ENCODE measurements around the gene EXOG. TPM values are rescaled to one million over a fixed set of nuclear protein-coding genes. Genes with fewer than 3 reads are reported as not detected.
A peak's percentile ranks its signal among the peaks of the same experiment; 100 is the strongest.

The EXOG gene
- total and polyA plus RNA-seq, 7 donors: 2.4 to 26.9 (median 9.7) TPM

DNA sequence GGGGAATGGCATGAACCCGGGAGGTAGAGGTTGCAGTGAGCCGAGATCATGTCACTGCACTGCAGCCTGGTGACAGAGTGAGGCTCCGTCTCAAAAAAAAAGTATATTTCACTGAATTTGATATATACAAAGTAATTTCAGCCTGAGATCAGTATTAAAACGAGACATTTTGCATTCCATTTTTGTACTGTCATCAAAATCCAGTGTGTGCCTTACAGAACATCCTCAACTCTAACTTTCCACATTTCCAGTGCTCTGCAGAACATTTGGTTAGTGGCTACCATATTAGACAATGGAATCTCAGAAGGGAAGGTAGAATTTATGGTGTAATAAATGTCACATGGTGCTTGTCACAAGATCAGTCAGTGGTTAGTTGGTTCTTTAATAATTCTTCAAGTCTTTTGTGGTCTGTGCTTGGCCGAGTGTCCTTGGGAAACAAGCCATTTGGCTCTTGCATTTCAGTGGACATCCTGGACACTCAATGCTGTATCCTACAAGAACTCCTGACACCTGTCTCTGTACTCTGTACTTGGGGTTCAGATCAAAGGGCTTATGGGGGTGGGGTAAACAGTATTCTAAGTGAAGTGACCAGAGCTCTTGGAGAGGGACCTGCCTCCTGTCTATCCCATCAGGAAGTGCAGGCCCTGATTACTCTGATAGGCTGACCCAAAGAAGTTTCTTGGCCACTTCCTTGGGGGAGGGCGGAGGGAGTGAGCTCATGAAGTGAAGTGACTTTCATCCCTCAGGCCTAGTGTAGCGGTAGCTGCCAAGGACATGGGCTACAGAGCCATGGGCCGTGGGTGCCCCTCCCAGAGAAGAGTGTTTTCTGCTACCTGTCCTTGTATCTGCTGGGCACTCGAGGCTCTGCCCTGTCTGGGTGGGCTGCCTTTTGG is 38.8 kb upstream of the EXOG start:
- peaks cover 0 to 68% (median 63%) of the 10 kb centered on the region in 4 donors for H3K4me1 ChIP-seq
- intact Hi-C loops (cut with DNase I): loop anchor here (5.0 to 10.0 kb wide), 3 partner anchors 293 to 597 kb away; partner anchors contain the start of genes ACAA1, MYD88, OXSR1 and SCN11A
- no peak overlapping the region for H3K4me3 ChIP-seq
- peak overlapping the region in 1 of 4 donors; percentile 17 for H3K27ac ChIP-seq
- TF ChIP-seq, protein P1, sequence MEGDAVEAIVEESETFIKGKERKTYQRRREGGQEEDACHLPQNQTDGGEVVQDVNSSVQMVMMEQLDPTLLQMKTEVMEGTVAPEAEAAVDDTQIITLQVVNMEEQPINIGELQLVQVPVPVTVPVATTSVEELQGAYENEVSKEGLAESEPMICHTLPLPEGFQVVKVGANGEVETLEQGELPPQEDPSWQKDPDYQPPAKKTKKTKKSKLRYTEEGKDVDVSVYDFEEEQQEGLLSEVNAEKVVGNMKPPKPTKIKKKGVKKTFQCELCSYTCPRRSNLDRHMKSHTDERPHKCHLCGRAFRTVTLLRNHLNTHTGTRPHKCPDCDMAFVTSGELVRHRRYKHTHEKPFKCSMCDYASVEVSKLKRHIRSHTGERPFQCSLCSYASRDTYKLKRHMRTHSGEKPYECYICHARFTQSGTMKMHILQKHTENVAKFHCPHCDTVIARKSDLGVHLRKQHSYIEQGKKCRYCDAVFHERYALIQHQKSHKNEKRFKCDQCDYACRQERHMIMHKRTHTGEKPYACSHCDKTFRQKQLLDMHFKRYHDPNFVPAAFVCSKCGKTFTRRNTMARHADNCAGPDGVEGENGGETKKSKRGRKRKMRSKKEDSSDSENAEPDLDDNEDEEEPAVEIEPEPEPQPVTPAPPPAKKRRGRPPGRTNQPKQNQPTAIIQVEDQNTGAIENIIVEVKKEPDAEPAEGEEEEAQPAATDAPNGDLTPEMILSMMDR (IDR thresholded peaks at IDR 0.05): no peak
- TF ChIP-seq EP300 (IDR thresholded peaks at IDR 0.05) (no peak), POLR2AphosphoS5 (IDR thresholded peaks at IDR 0.05) (peak in 2 of 4 donors; percentile 16 to 40), POLR2A (IDR thresholded peaks at IDR 0.05) (no peak)
- WGBS, 2 donors: 86 to 87% methylated on average over 9 of the region's 9 CpGs
- no peaks in the 10 kb centered on the region for H3K36me3 ChIP-seq
- H3K9me3 ChIP-seq: no peaks in the 10 kb centered on the region
- H3K27me3 ChIP-seq: no peaks in the 10 kb centered on the region
- DNase-seq: no peak

DNA sequence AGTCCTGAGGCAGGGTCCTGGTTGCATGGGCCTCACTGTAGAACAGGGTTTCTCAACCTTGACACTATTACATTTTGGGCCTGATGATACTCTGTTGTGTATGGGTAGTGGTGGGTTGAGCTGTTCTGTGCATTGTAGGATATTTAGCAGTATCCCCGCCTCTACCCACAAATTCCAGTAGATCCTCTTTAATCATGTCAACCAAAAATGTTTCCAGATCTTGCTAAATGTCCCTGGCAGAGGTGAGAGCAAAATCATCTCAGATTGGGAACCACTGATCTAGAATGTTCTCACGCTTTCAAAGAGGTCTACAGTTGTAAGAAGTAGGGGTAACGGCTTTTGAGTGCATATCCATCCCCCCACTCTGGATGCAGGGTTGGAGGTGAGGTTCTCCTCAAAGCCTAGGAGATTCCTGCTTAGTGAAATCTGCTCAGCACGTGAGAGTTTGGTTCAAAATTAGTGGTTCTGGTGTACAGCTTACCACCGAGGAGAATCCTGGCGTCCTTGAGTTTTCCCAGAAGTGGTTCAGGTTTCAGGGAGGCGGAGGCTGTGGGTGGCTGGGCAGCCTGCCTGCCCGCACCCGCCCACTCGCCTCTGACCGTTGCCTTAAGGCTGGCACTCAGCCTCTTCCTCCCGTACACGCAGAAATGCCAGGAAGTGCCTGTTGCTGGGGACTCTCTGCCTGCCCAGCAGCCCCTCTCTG is 37.2 kb upstream of the EXOG start:
- Histone ChIP-seq H3K4me3 (no peak overlapping the region), H3K4me1 (peaks cover 0 to 62% (median 58%) of the 10 kb centered on the region in 4 donors), H3K27ac (peak overlapping the region in 3 of 4 donors; percentile 15 to 54 (median 46))

DNA sequence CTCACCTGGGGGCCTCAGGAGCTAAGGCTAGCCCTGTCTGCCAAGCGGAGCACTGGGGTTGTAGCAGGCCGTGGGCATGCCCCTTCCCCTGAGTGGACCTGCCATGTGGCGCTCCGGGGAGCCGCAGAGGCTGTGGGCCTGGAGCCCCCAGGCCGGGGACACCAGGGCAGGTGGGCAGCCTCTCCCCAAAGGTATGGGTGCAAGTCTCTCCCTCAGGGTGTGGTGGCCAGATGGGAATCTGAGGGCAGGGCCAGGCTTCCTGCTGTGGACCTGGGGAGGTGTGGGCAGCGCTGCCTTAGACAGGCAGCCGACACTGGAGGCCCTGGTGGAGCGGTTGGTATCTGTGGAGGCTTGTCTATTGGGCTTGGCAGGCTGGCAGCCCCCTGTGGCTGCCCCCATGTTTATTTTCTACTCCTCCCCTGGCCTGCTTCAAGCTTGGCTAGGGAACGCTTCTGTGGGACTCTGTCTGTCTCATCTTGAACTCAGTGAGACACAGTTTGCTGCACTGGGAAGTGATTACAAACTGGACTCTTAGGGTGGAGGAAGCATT is 36.6 kb upstream of the EXOG start:
- Histone ChIP-seq H3K4me3 (no peak overlapping the region), H3K4me1 (peaks cover 0 to 62% (median 57%) of the 10 kb centered on the region in 4 donors), H3K9me3 (no peaks in the 10 kb centered on the region), H3K27me3 (no peaks in the 10 kb centered on the region), H3K27ac (peak overlapping the region; percentile 15 to 54 (median 44)), H3K36me3 (no peaks in the 10 kb centered on the region)
- 31 to 91% methylated on average over 10 of the region's 10 CpGs for WGBS, 2 donors
- no peak for DNase-seq
- TF ChIP-seq POLR2AphosphoS5 (IDR thresholded peaks at IDR 0.05) (no peak), EP300 (IDR thresholded peaks at IDR 0.05) (no peak), POLR2A (IDR thresholded peaks at IDR 0.05) (no peak)
- TF ChIP-seq, protein P1 (IDR thresholded peaks at IDR 0.05): no peak
- intact Hi-C loops (cut with DNase I): loop anchor here (5.0 to 10.0 kb wide), 3 partner anchors 295 to 595 kb away; partner anchors contain the start of genes ACAA1, MYD88, OXSR1 and SCN11A

More for the DNA sequence above, 37.2 kb upstream of the EXOG start:
- no peak for DNase-seq
- TF ChIP-seq, protein P1 (IDR thresholded peaks at IDR 0.05): no peak
- TF ChIP-seq POLR2AphosphoS5 (IDR thresholded peaks at IDR 0.05) (peak in 2 of 4 donors; percentile 8 to 17), POLR2A (IDR thresholded peaks at IDR 0.05) (peak in 1 of 2 donors; percentile 43)
- H3K36me3 ChIP-seq: no peaks in the 10 kb centered on the region
- WGBS, 2 donors: 29 to 76% methylated on average over 13 of the region's 13 CpGs
- no peaks in the 10 kb centered on the region for H3K9me3 ChIP-seq
- H3K27me3 ChIP-seq: no peaks in the 10 kb centered on the region
- intact Hi-C loops (cut with DNase I): loop anchor here (5.0 to 10.0 kb wide), 3 partner anchors 294 to 596 kb away; partner anchors contain the start of genes ACAA1, MYD88, OXSR1 and SCN11A

DNA sequence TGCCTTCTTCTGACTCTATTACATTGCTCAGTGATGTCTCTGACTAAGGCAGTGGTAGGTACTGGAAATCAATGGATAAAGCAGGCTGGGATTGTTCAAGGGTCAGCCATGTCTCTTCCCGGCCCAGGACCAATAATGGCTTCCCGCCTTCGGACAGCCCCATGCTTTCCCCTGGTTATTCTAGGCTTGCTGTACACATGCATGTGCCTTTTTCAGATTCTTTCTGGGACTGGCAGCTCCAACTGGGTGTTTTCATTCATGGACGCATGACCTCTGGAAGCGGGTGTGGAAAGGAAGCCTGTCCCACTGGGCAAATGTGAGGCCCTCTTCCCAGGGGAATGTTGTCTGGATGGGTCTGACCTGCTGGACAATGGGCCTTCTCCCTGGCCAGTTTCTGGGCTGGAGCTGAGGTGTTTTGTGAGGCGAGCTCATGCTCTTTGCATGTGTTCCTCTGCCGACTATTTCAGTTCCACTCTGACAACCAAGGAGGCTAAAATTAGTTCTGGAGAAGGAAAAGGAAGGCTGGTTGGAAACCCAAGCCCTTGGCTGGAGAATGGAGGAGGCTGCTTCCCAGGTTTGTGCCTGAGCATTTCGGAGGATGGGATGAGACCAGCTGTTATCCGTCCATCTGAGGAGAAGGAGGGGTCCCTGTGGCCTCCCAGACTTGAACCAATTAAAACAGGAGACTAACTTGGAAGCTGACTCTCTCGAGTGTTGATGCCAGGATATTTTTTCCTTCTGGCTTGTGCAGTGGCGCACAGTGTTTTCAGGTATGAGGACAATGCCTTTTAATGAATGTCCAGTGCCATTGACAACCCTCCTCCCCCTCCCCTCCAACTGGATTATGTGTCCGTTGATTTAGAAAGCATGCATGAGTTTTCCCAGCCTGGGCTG is 35.5 kb upstream of the EXOG start:
- H3K36me3 ChIP-seq: no peaks in the 10 kb centered on the region
- intact Hi-C loops (cut with DNase I): no loop called here

More for the DNA sequence above, 35.5 kb upstream of the EXOG start:
- Histone ChIP-seq H3K27me3 (no peaks in the 10 kb centered on the region), H3K27ac (peak overlapping the region; percentile 4 to 42 (median 36)), H3K9me3 (no peaks in the 10 kb centered on the region), H3K4me3 (no peak overlapping the region), H3K4me1 (peaks cover 0 to 60% (median 52%) of the 10 kb centered on the region in 4 donors)
- TF ChIP-seq EP300 (IDR thresholded peaks at IDR 0.05): no peak
- TF ChIP-seq POLR2AphosphoS5 (IDR thresholded peaks at IDR 0.05): no peak
- TF ChIP-seq, protein P1 (IDR thresholded peaks at IDR 0.05): no peak
- no peak for TF ChIP-seq POLR2A (IDR thresholded peaks at IDR 0.05)
- DNase-seq: no peak
- WGBS, 2 donors: 83 to 91% methylated on average over 12 of the region's 12 CpGs
